H1 (cell line): ENCODE results near the gene CD3D. TPM values are rescaled to one million over a fixed set of nuclear protein-coding genes. Genes with fewer than 3 reads are reported as not detected.

Source experiments
- CTCF ChIA-PET: fragments of 300-600 bp; sonication (Branson Sonifier 250); formaldehyde crosslinking; loops from one replicate; lab custom pipeline; 2021; ENCODE audit not compliant: partially characterized antibody; lab: Charles Lee
- POLR2A ChIA-PET: fragments of 300-600 bp; sonication (Branson Sonifier 250); formaldehyde crosslinking; loops from one replicate; lab custom pipeline; 2021; ENCODE audit warnings: inconsistent platforms; ENCODE audit not compliant: partially characterized antibody; lab: Charles Lee
- DNase-seq, 2 experiments: peaks; one replicate each; pipeline versions ENCODE4 v3.0.0 to v3.0.0-alpha.2; 2010 to 2022; ENCODE audit warnings: low spot score in 2 of 2, low read depth in 1 of 2, mixed read lengths in 1 of 2
- FAIRE-seq: peaks from 2 replicates; lab custom pipeline; 2011; peaks lifted over from hg19 to GRCh38; lab: Jason Lieb, UNC
- H2AFZ ChIP-seq: 2 replicates; pipeline ENCODE4 v1.8.1; 2012; ENCODE audit warnings: low read length, inconsistent platforms
- H2AK5ac ChIP-seq: 2 replicates; pipeline ENCODE4 v1.6.1; 2013; ENCODE audit warnings: low read depth, low read length
- H2BK120ac ChIP-seq: replicated peaks from 2 replicates; pipeline ENCODE3; 2013; ENCODE audit warnings: low read depth, low read length, inconsistent platforms
- H2BK12ac ChIP-seq: 2 replicates; pipeline ENCODE4 v1.6.1; 2013; ENCODE audit warnings: low read depth, low read length
- H2BK15ac ChIP-seq: 2 replicates; pipeline ENCODE4 v1.6.1; 2013; ENCODE audit warnings: low read length
- H2BK20ac ChIP-seq: 2 replicates; pipeline ENCODE4 v1.6.1; 2013; ENCODE audit warnings: low read length
- H2BK5ac ChIP-seq: 2 replicates; pipeline ENCODE4 v1.6.1; 2013; ENCODE audit warnings: low read depth, low read length
- H3K14ac ChIP-seq: 2 replicates; pipeline ENCODE4 v1.6.1; 2013; ENCODE audit warnings: inconsistent platforms; ENCODE audit not compliant: insufficient read length
- H3K18ac ChIP-seq: 2 replicates; pipeline ENCODE4 v1.6.1; 2013; ENCODE audit warnings: low read length; ENCODE audit errors: extremely low read depth
- H3K23ac ChIP-seq: 2 replicates; pipeline ENCODE4 v1.6.1; 2013; ENCODE audit warnings: inconsistent platforms; ENCODE audit not compliant: insufficient read length
- H3K23me2 ChIP-seq: 2 replicates; pipeline ENCODE4 v1.6.1; 2013; ENCODE audit warnings: low read depth, low read length
- H3K27ac ChIP-seq: 2 replicates; pipeline ENCODE4 v1.6.1; 2011; ENCODE audit warnings: low read depth, low read length, inconsistent platforms
- H3K27me3 ChIP-seq, 4 experiments: replicated peaks in 1 of 4; 1 replicate in 1 of 4; 2 replicates in 3 of 4; pipeline versions ENCODE4 v1.6.1 to v1.8.1; 2011 to 2013; ENCODE audit warnings: low read length in 3 of 4, mild to moderate bottlenecking in 3 of 4, inconsistent platforms in 2 of 4, mixed read lengths in 2 of 4, moderate library complexity in 1 of 4; ENCODE audit not compliant: control insufficient read depth in 3 of 4, insufficient read depth in 3 of 4; ENCODE audit errors: extremely low read depth in 1 of 4
- H3K36me3 ChIP-seq, 4 experiments: 2 replicates each; pipeline versions ENCODE4 v1.6.1 to v1.8.1; 2011 to 2013; ENCODE audit warnings: mild to moderate bottlenecking in 4 of 4, low read length in 3 of 4, moderate library complexity in 2 of 4, control low read depth in 1 of 4, inconsistent platforms in 1 of 4; ENCODE audit not compliant: insufficient read depth in 4 of 4, control insufficient read depth in 2 of 4
- H3K4ac ChIP-seq: replicated peaks from 2 replicates; pipeline ENCODE3; 2013; ENCODE audit warnings: low read length, low read depth, mixed read lengths, inconsistent platforms; ENCODE audit not compliant: insufficient read length
- H3K4me1 ChIP-seq, 4 experiments: replicated peaks in 1 of 4; 1 replicate in 1 of 4; 2 replicates in 3 of 4; pipeline versions ENCODE4 v1.6.1 to v1.8.1; 2011 to 2013; ENCODE audit warnings: low read length in 3 of 4, inconsistent platforms in 2 of 4, mixed read lengths in 1 of 4; ENCODE audit not compliant: insufficient read depth in 4 of 4, control insufficient read depth in 3 of 4
- H3K4me2 ChIP-seq, 2 experiments: 2 replicates each; pipeline versions ENCODE4 v1.6.1 to v1.8.1; 2011 to 2013; ENCODE audit warnings: low read depth in 2 of 2, low read length in 2 of 2, control low read depth in 1 of 2, inconsistent platforms in 1 of 2, mild to moderate bottlenecking in 1 of 2; ENCODE audit not compliant: insufficient read depth in 1 of 2
- H3K4me3 ChIP-seq, 4 experiments: fragments of 200-600, 300-600 bp in 1 of 4; sonication (generic), shearing (Covaris generic), sonication (Bioruptor Twin) in 1 of 4; 2 replicates each; pipeline versions ENCODE4 v1.5.1 to v1.8.1; 2011 to 2016; ENCODE audit warnings: low read length in 4 of 4, low read depth in 3 of 4, control low read depth in 2 of 4, inconsistent platforms in 2 of 4, mild to moderate bottlenecking in 2 of 4, mixed read lengths in 1 of 4, moderate library complexity in 1 of 4; ENCODE audit not compliant: insufficient read depth in 2 of 4; ENCODE audit errors: extremely low read depth in 1 of 4
- H3K56ac ChIP-seq: replicated peaks from 2 replicates; pipeline ENCODE3; 2013; ENCODE audit warnings: low read depth, mild to moderate bottlenecking, mixed read lengths, low read length, inconsistent platforms; ENCODE audit not compliant: insufficient read length
- H3K79me1 ChIP-seq: 2 replicates; pipeline ENCODE4 v1.6.1; 2013; ENCODE audit warnings: low read depth, low read length, control low read depth
- H3K79me2 ChIP-seq, 2 experiments: 2 replicates each; pipeline versions ENCODE4 v1.6.1 to v1.8.1; 2012 to 2013; ENCODE audit warnings: low read length in 2 of 2, mild to moderate bottlenecking in 2 of 2, inconsistent platforms in 1 of 2; ENCODE audit not compliant: insufficient read depth in 2 of 2, control insufficient read depth in 1 of 2
- H3K9ac ChIP-seq, 4 experiments: replicated peaks in 1 of 4; 1 replicate in 1 of 4; 2 replicates in 3 of 4; pipeline versions ENCODE4 v1.6.1 to v1.8.1; 2011 to 2013; ENCODE audit warnings: low read depth in 3 of 4, low read length in 3 of 4, control low read depth in 2 of 4, mild to moderate bottlenecking in 2 of 4, moderate library complexity in 2 of 4, inconsistent platforms in 1 of 4; ENCODE audit errors: extremely low read depth in 1 of 4
- H3K9me3 ChIP-seq, 2 experiments: 2 replicates each; pipeline versions ENCODE4 v1.6.1 to v1.8.1; 2012 to 2013; ENCODE audit warnings: mild to moderate bottlenecking in 2 of 2, moderate library complexity in 2 of 2, control low read depth in 1 of 2, inconsistent platforms in 1 of 2, low read depth in 1 of 2, low read length in 1 of 2, mixed read lengths in 1 of 2; ENCODE audit not compliant: insufficient read depth in 2 of 2
- H4K20me1 ChIP-seq, 2 experiments: replicated peaks in 1 of 2; 2 replicates each; pipeline versions ENCODE3 to v1.8.1; 2011 to 2013; ENCODE audit warnings: inconsistent platforms in 2 of 2, low read length in 2 of 2, mild to moderate bottlenecking in 1 of 2; ENCODE audit not compliant: insufficient read depth in 2 of 2, control insufficient read depth in 1 of 2
- H4K5ac ChIP-seq: 2 replicates; pipeline ENCODE4 v1.6.1; 2013; ENCODE audit warnings: low read length, low read depth, mixed read lengths, inconsistent platforms; ENCODE audit not compliant: insufficient read length
- H4K8ac ChIP-seq: 2 replicates; pipeline ENCODE4 v1.8.0; 2013; ENCODE audit warnings: mild to moderate bottlenecking, moderate library complexity, low read length, inconsistent platforms; ENCODE audit not compliant: insufficient read depth; ENCODE audit errors: extremely low read depth
- H4K91ac ChIP-seq: replicated peaks from 2 replicates; pipeline ENCODE3; 2013; ENCODE audit warnings: low read length, mixed read lengths, inconsistent platforms; ENCODE audit not compliant: insufficient read length
- CHD1 ChIP-seq: IDR thresholded peaks from 2 replicates; pipeline ENCODE4 v1.6.1; 2012; ENCODE audit warnings: low read depth, low read length, improper control_type of control experiment
- NRF1 ChIP-seq: IDR thresholded peaks from 2 replicates; pipeline ENCODE4 v1.6.1; 2011; ENCODE audit warnings: mild to moderate bottlenecking, low read depth, low read length, improper control_type of control experiment
- SP1 ChIP-seq: IDR thresholded peaks from 2 replicates; pipeline ENCODE4 v1.6.1; 2011; ENCODE audit warnings: low read depth, low read length
- polyA plus RNA-seq, 7 experiments: library from polyadenylated mRNA; depleted of rRNA in 3 of 7; stranded (reverse) in 5 of 7; unstranded in 2 of 7; fragments of >200 nt in 5 of 7; fragments of 200-250 nt in 2 of 7; gene quantifications; 1 replicate in 5 of 7; 2 replicates in 1 of 7; 4 replicates in 1 of 7; pipeline versions ENCODE4 v1.2.1 to v1.2.3, GENCODE V29; 2011 to 2013; ENCODE audit warnings: missing spikeins in 2 of 7, mixed read lengths in 2 of 7
- total RNA-seq: library from RNA; stranded (reverse); fragmentation: NEBNext Ultra II Directional; extraction: Animal tissue kit (Norgen Biotek cat#: 25700); gene quantifications from 2 replicates; pipeline ENCODE4 v1.2.1, GENCODE V29; 2021

The CD3D gene
- total and polyA plus RNA-seq, 2 of the 8 experiments (the other 6 are each of a cell fraction or from before 2014, with no cell fraction given): not detected

GRCh38 chr11:118328745-118329144 lies 13.8 kb downstream of the CD3D start:
- no peaks in the 10 kb centered on the region for H3K23me2 ChIP-seq
- H3K9me3 ChIP-seq: peaks cover 3 to 13% of the 10 kb centered on the region in 2 experiments; a peak in 3 of 4 replicates
- H2BK5ac ChIP-seq: no peak overlapping the region
- no peak overlapping the region for H4K8ac ChIP-seq
- H3K27ac ChIP-seq: no peak overlapping the region
- no peak overlapping the region for H3K4ac ChIP-seq
- H3K14ac ChIP-seq: no peak overlapping the region
- H4K5ac ChIP-seq: no peak overlapping the region
- H2BK20ac ChIP-seq: no peak overlapping the region
- no peak overlapping the region for H3K9ac ChIP-seq
- H3K18ac ChIP-seq: no peak overlapping the region
- H3K4me2 ChIP-seq: no peak overlapping the region
- DNase-seq (no peak), FAIRE-seq (no peak)
- H4K20me1 ChIP-seq: no peaks in the 10 kb centered on the region
- no peak overlapping the region for H3K56ac ChIP-seq
- H3K23ac ChIP-seq: no peak overlapping the region
- no peak overlapping the region for H3K4me3 ChIP-seq
- H4K91ac ChIP-seq: no peak overlapping the region
- CTCF ChIA-PET: no interaction called here
- no peak overlapping the region for H2BK120ac ChIP-seq
- H2AK5ac ChIP-seq: no peak overlapping the region
- no peak overlapping the region for H2BK15ac ChIP-seq
- no peaks in the 10 kb centered on the region for H3K27me3 ChIP-seq
- no peaks in the 10 kb centered on the region for H3K79me1 ChIP-seq
- POLR2A ChIA-PET: no interaction called here
- no peak overlapping the region for H2AFZ ChIP-seq
- H3K36me3 ChIP-seq: no peaks in the 10 kb centered on the region
- H3K79me2 ChIP-seq: no peaks in the 10 kb centered on the region
- no peak overlapping the region for H2BK12ac ChIP-seq
- H3K4me1 ChIP-seq: no peaks in the 10 kb centered on the region
- TF ChIP-seq NRF1 (no peak), CHD1 (no peak), SP1 (no peak)
